Measurements from ENCODE around the gene ASXL3. TPM values are rescaled to one million over a fixed set of nuclear protein-coding genes. Genes with fewer than 3 reads are reported as not detected.

Gene ASXL3
- total RNA-seq, 1 experiment from 2014 or later = not detected

DNA sequence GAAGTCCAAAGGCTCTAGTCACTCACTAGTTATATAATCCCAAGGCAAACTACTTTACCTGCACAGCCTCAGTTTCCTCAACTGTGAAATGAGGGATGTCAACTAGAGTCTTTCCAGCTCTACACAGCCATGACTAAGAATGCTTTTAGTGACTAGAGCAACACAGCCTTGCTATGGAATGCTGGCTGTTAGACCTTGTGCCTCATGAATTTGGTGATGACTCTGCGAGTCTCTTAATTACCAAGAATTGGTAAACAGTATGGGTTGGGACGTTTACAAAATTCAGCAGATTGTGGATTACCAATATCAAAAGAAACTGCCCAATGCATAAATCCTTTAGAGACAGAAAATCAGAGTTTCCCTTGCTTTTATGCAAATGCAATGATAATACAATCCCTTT lies 163.7 kb downstream of the ASXL3 start (continued):
- no peak for TF ChIP-seq YY1 (IDR thresholded peaks at IDR 0.05; ENCODE audit: extremely low read depth, insufficient replicate concordance, low read depth, low read length)
- TF ChIP-seq EZH2phosphoT487 (IDR thresholded peaks at IDR 0.05; ENCODE audit: borderline replicate concordance) = no peak
- no peak for TF ChIP-seq POLR2AphosphoS5 (IDR thresholded peaks at IDR 0.05; ENCODE audit: low read depth, low read length)

DNA sequence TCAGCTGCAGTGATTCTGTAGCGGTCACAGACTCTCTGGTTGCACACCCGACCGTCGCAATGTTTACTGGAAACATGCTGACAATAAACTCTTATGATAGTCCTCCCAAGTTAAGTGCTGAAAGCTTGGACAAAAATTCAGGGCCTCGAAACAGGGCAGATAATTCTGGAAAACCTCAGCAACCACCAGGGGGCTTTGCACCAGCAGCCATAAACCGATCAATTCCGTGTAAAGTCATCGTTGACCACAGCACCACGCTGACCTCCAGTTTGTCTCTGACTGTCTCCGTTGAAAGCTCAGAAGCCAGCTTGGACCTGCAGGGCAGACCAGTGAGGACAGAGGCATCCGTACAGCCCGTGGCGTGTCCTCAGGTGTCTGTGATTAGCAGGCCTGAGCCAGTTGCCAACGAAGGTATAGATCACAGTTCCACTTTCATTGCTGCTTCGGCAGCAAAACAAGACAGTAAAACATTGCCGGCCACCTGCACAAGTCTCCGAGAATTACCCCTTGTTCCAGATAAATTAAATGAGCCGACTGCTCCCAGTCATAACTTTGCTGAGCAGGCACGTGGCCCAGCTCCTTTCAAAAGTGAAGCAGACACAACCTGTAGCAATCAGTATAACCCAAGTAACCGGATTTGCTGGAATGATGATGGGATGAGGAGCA lies 166.1 kb downstream of the ASXL3 start:
- Histone ChIP-seq H3K36me3 (ENCODE audit: control insufficient read depth in 1 of 2, insufficient read depth in 2 of 2, low read length in 2 of 2) (no peaks in the 10 kb centered on the region), H3K4me1 (ENCODE audit: control insufficient read depth in 1 of 2, insufficient read depth in 2 of 2, low read length in 2 of 2) (no peaks in the 10 kb centered on the region), H3K27ac (ENCODE audit: low read depth, low read length) (no peak overlapping the region), H3K9me3 (ENCODE audit: control insufficient read depth in 1 of 2, insufficient read depth in 1 of 2, low read depth in 1 of 2, low read length in 2 of 2) (peaks cover 8 to 17% of the 10 kb centered on the region in 2 experiments; a peak in 2 of 4 replicates), H4K20me1 (ENCODE audit: insufficient read depth) (no peaks in the 10 kb centered on the region), H2AFZ (ENCODE audit: low read depth, low read length, poor library complexity, severe bottlenecking) (no peak overlapping the region), H3K27me3 (ENCODE audit: insufficient read depth, low read length) (no peaks in the 10 kb centered on the region), H3K9ac (ENCODE audit: low read length) (no peak overlapping the region), H3K4me3 (replicated peaks in 1 of 2; ENCODE audit: low read depth in 1 of 2, low read length in 2 of 2) (no peak overlapping the region), H3K4me2 (ENCODE audit: low read length) (no peak overlapping the region), H3K9me2 (ENCODE audit: insufficient read depth) (no peaks in the 10 kb centered on the region), H3K79me2 (ENCODE audit: insufficient read depth, low read length) (no peaks in the 10 kb centered on the region)
- intact Hi-C loops (cut with micrococcal nuclease) = no loop called here
- no TSS peak for BruUV-seq (replicated peaks)
- DNase-seq (ENCODE audit: low read depth, low spot score) (no peak), ATAC-seq (no peak)
- RAD21 ChIA-PET (ENCODE audit: low non-redundant PET in 1 of 2, low total read pairs in 2 of 2, uncharacterized antibody in 2 of 2, unreplicated experiment in 2 of 2) = no interaction called here
- CTCF ChIA-PET = no interaction called here
- POLR2A ChIA-PET = no interaction called here
- no peak for TF ChIP-seq TCF7L2 (IDR thresholded peaks at IDR 0.05; ENCODE audit: borderline replicate concordance, extremely low read depth, insufficient read depth, insufficient read length)
- TF ChIP-seq, protein P1, sequence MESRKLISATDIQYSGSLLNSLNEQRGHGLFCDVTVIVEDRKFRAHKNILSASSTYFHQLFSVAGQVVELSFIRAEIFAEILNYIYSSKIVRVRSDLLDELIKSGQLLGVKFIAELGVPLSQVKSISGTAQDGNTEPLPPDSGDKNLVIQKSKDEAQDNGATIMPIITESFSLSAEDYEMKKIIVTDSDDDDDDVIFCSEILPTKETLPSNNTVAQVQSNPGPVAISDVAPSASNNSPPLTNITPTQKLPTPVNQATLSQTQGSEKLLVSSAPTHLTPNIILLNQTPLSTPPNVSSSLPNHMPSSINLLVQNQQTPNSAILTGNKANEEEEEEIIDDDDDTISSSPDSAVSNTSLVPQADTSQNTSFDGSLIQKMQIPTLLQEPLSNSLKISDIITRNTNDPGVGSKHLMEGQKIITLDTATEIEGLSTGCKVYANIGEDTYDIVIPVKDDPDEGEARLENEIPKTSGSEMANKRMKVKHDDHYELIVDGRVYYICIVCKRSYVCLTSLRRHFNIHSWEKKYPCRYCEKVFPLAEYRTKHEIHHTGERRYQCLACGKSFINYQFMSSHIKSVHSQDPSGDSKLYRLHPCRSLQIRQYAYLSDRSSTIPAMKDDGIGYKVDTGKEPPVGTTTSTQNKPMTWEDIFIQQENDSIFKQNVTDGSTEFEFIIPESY (IDR thresholded peaks at IDR 0.05; ENCODE audit: extremely low read depth, insufficient replicate concordance, low read length) = no peak
- TF ChIP-seq, protein P2, sequence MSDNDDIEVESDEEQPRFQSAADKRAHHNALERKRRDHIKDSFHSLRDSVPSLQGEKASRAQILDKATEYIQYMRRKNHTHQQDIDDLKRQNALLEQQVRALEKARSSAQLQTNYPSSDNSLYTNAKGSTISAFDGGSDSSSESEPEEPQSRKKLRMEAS (IDR thresholded peaks at IDR 0.05) = no peak
- no peak for TF ChIP-seq ZFX (IDR thresholded peaks at IDR 0.05)
- no peak for TF ChIP-seq ELF1 (IDR thresholded peaks at IDR 0.05; ENCODE audit: borderline replicate concordance, low read depth)
- no peak for TF ChIP-seq CBX3 (IDR thresholded peaks at IDR 0.05; ENCODE audit: low read depth)
- no peak for TF ChIP-seq POLR2A (IDR thresholded peaks at IDR 0.05; ENCODE audit: borderline replicate concordance, extremely low read depth, insufficient read depth, insufficient read length)
- TF ChIP-seq CEBPB (IDR thresholded peaks at IDR 0.05; ENCODE audit: low read depth) = no peak
- TF ChIP-seq SP1 (IDR thresholded peaks at IDR 0.05; ENCODE audit: low read depth) = no peak
- no peak for TF ChIP-seq SIN3A (IDR thresholded peaks at IDR 0.05; ENCODE audit: low read depth)
- TF ChIP-seq POLR2AphosphoS5 (IDR thresholded peaks at IDR 0.05; ENCODE audit: low read depth, low read length) = no peak
- TF ChIP-seq EZH2 (IDR thresholded peaks at IDR 0.05) = no peak
- TF ChIP-seq, protein P3, sequence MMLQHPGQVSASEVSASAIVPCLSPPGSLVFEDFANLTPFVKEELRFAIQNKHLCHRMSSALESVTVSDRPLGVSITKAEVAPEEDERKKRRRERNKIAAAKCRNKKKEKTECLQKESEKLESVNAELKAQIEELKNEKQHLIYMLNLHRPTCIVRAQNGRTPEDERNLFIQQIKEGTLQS (IDR thresholded peaks at IDR 0.05) = no peak
- no peak for TF ChIP-seq FOSL1 (IDR thresholded peaks at IDR 0.05; ENCODE audit: low read depth)
- TF ChIP-seq JUND (IDR thresholded peaks at IDR 0.05) = no peak
- no peak for TF ChIP-seq CTCF (IDR thresholded peaks at IDR 0.05 in 2 of 3, conservative IDR thresholded peaks at IDR 0.05 in 1 of 3; ENCODE audit: borderline replicate concordance in 1 of 3, insufficient read depth in 1 of 3, low read depth in 2 of 3, low read length in 2 of 3)
- TF ChIP-seq SRF (IDR thresholded peaks at IDR 0.05; ENCODE audit: low read depth) = no peak
- TF ChIP-seq EZH2phosphoT487 (IDR thresholded peaks at IDR 0.05; ENCODE audit: borderline replicate concordance) = no peak

Data from HCT116 (cell line).